HUES6 (cell line): ENCODE results near the gene HSD11B2.
"Not testable (repeated sequence)": the region's sequence is repeated elsewhere in the genome, so short reads cannot be mapped to it uniquely, and the experiment has no call there.

Experiments used
- H3K27ac ChIP-seq: 2 replicates; pipeline ENCODE4 v1.7.0; 2013; ENCODE audit warnings: low read depth, mild to moderate bottlenecking, low read length, inconsistent platforms
- H3K27me3 ChIP-seq: 2 replicates; pipeline ENCODE4 v1.6.1; 2013; ENCODE audit warnings: low read length; ENCODE audit not compliant: control insufficient read depth, insufficient read depth
- H3K36me3 ChIP-seq: 2 replicates; pipeline ENCODE4 v1.6.1; 2013; ENCODE audit warnings: low read length; ENCODE audit not compliant: control insufficient read depth, insufficient read depth
- H3K4me1 ChIP-seq: 2 replicates; pipeline ENCODE4 v1.6.1; 2013; ENCODE audit warnings: low read length; ENCODE audit not compliant: control insufficient read depth, insufficient read depth
- H3K4me3 ChIP-seq: 2 replicates; pipeline ENCODE4 v1.5.1; 2013; ENCODE audit warnings: low read depth, low read length
- H3K9ac ChIP-seq: one replicate; pipeline ENCODE4 v1.6.1; 2013; ENCODE audit warnings: mild to moderate bottlenecking, low read length
- H3K9me3 ChIP-seq: 2 replicates; pipeline ENCODE4 v1.6.1; 2013; ENCODE audit warnings: low read depth, low read length; ENCODE audit not compliant: control insufficient read depth, insufficient read depth

Gene HSD11B2

DNA sequence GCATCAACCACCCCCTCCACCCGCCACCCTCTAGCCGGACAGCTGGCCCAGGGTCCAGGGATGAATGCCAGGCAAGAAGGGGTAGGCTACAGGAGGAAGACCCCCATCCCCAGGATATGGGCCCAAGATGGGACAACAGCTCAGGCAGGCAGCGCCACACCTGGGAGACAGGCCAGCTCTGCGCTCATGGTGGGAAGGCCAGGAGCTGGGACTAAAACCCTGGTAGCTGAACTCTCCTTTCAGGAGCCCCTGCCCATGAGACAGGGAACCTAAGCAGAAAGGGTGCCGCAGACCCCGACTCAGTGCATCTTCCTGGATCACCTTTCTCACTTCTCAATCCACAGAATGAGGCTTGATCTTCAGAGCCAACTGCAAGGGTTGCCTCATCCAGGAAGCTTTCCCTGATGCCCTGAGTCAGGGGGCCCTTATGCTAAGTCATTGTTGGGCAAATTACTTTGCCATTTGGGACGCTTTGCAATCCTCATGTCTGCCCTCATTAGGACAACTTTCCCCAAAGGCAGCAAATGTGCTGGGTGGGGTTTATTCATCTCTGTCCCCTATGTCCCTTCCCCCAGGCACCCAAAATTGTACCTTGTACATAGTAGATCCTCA lies 23.6 kb upstream of the HSD11B2 start:
- Histone ChIP-seq H3K4me1 (peaks cover 28% of the 10 kb centered on the region), H3K36me3 (no peaks in the 10 kb centered on the region), H3K27me3 (no peaks in the 10 kb centered on the region), H3K9me3 (no peaks in the 10 kb centered on the region), H3K9ac (no peak overlapping the region), H3K27ac (no peak overlapping the region), H3K4me3 (no peak overlapping the region)

- peaks cover 28% of the 10 kb centered on the region for H3K4me1 ChIP-seq
- no peak overlapping the region for H3K4me3 ChIP-seq
- no peak overlapping the region for H3K27ac ChIP-seq
- H3K27me3 ChIP-seq: no peaks in the 10 kb centered on the region
- H3K36me3 ChIP-seq: no peaks in the 10 kb centered on the region
- no peaks in the 10 kb centered on the region for H3K9me3 ChIP-seq
- H3K9ac ChIP-seq: no peak overlapping the region
Measured at GRCh38 chr16:67407788-67408452, 23.0 kb upstream of the HSD11B2 start.

GRCh38 chr16:67409631-67410030 lies 21.3 kb upstream of the HSD11B2 start:
- Histone ChIP-seq H3K4me1 (peaks cover 32% of the 10 kb centered on the region), H3K36me3 (no peaks in the 10 kb centered on the region), H3K27ac (no peak overlapping the region), H3K9ac (no peak overlapping the region), H3K27me3 (no peaks in the 10 kb centered on the region), H3K4me3 (no peak overlapping the region), H3K9me3 (no peaks in the 10 kb centered on the region)

- H3K27ac ChIP-seq: no peak overlapping the region
- peaks cover 27% of the 10 kb centered on the region for H3K4me1 ChIP-seq
- no peak overlapping the region for H3K9ac ChIP-seq
- H3K36me3 ChIP-seq: no peaks in the 10 kb centered on the region
- no peaks in the 10 kb centered on the region for H3K9me3 ChIP-seq
- no peak overlapping the region for H3K4me3 ChIP-seq
- H3K27me3 ChIP-seq: no peaks in the 10 kb centered on the region
Measured at GRCh38 chr16:67411339-67411738, 19.6 kb upstream of the HSD11B2 start.

GRCh38 chr16:67412294-67412693 lies 18.6 kb upstream of the HSD11B2 start:
- no peak overlapping the region for H3K4me3 ChIP-seq
- H3K4me1 ChIP-seq: peaks cover 20% of the 10 kb centered on the region
- no peaks in the 10 kb centered on the region for H3K27me3 ChIP-seq
- H3K9ac ChIP-seq: no peak overlapping the region
- H3K36me3 ChIP-seq: no peaks in the 10 kb centered on the region
- no peak overlapping the region for H3K27ac ChIP-seq
- no peaks in the 10 kb centered on the region for H3K9me3 ChIP-seq

DNA sequence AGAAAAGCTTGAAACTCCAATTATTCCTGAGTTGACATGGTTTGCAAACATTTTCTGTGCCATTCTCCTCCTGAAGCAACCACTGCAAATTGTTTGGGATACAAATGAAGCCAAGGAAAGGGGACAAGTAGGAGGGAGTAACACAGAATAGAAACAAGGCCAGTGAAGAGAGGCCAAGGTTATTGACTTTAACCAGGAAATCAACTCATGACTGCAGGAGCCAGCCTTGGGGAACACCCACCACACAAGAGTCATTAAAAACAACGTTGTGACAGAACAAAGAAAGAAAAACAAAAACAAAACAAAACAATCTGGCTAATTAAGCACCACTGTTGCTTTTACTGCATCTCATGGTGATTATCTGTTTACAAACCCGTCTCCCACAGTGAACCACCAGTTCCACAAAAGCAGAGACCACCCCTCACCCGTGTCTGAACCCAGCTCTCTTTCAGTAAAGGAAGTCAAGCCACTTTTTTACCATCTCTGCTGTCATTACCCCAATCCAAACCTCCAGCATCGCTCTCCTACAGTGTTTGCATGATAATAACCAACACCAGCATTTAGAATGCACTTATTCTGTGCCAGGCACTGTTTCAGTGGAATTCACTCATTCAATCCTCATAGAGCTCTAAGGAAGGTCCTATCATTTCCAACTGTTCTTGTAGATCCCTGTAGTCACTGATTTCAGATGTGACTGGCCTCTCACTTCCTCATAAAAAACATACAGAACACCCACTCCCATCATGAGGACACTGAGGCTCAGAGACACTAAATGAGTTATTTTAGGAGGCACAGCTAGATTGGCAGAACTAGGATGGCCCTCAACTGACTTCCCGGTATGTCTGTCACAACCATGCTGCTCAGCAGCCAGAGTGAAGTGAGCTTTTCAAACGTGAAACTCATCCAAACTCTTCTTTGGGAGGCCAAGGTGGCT lies 16.7 kb upstream of the HSD11B2 start:
- H3K4me1 ChIP-seq: peaks cover 14% of the 10 kb centered on the region
- no peaks in the 10 kb centered on the region for H3K9me3 ChIP-seq
- no peak overlapping the region for H3K27ac ChIP-seq
- H3K4me3 ChIP-seq: no peak overlapping the region
- no peaks in the 10 kb centered on the region for H3K27me3 ChIP-seq
- H3K9ac ChIP-seq: no peak overlapping the region
- H3K36me3 ChIP-seq: no peaks in the 10 kb centered on the region

GRCh38 chr16:67415421-67415820 lies 15.5 kb upstream of the HSD11B2 start:
- not testable (repeated sequence) for H3K27me3 ChIP-seq, H3K27ac ChIP-seq, H3K9me3 ChIP-seq, H3K36me3 ChIP-seq
- H3K4me3 ChIP-seq: peak overlapping the region; percentile 71
- H3K9ac ChIP-seq: peak overlapping the region; percentile 52
- peaks cover 17% of the 10 kb centered on the region for H3K4me1 ChIP-seq

GRCh38 chr16:67415872-67416793 lies 14.8 kb upstream of the HSD11B2 start, which contains the start of gene ZDHHC1:
ZDHHC1 (minus strand) TSS chr16:67416477; CDS start chr16:67407775, 8,702 bp downstream.
- Histone ChIP-seq H3K27me3 (no peaks in the 10 kb centered on the region), H3K9ac (peak within 1 kb of the TSS; percentile 52), H3K36me3 (no peaks in the 10 kb centered on the region), H3K4me1 (peaks cover 21% of the 10 kb centered on the region), H3K27ac (0 out of 2 replicates have a peak within 1 kb of the TSS, but pooled peaks have one; percentile 53), H3K9me3 (peaks cover 3% of the 10 kb centered on the region; the same call in 1 of the 2 replicates), H3K4me3 (peak within 1 kb of the TSS; percentile 71)

- H3K4me3 ChIP-seq: no peak overlapping the region
- peaks cover 29% of the 10 kb centered on the region for H3K4me1 ChIP-seq
- no peaks in the 10 kb centered on the region for H3K27me3 ChIP-seq
- H3K9ac ChIP-seq: no peak overlapping the region
- H3K9me3 ChIP-seq: peaks cover 3% of the 10 kb centered on the region; the same call in 1 of the 2 replicates
- no peaks in the 10 kb centered on the region for H3K36me3 ChIP-seq
- no peak overlapping the region for H3K27ac ChIP-seq
Measured at GRCh38 chr16:67417333-67418061, 13.4 kb upstream of the HSD11B2 start.

- no peaks in the 10 kb centered on the region for H3K36me3 ChIP-seq
- H3K4me3 ChIP-seq: no peak overlapping the region
- no peak overlapping the region for H3K9ac ChIP-seq
- peaks cover 38% of the 10 kb centered on the region for H3K4me1 ChIP-seq
- no peaks in the 10 kb centered on the region for H3K27me3 ChIP-seq
- peaks cover 3% of the 10 kb centered on the region; the same call in 1 of the 2 replicates for H3K9me3 ChIP-seq
- H3K27ac ChIP-seq: no peak overlapping the region
Measured at GRCh38 chr16:67419502-67419901, 11.4 kb upstream of the HSD11B2 start.
